Tibial nerve (tissue), 4 donors: ENCODE results near the gene SAA4.

Experiments used
- CTCF ChIP-seq, 5 experiments: fragments of 200-600 bp in 3 of 5; fragments of 450-650 bp in 2 of 5; sonication (generic) in 3 of 5; IDR thresholded peaks; one replicate each; pipeline ENCODE4 v1.5.1; 2016 to 2019; ENCODE audit warnings: antibody characterized with exemption in 5 of 5, mild to moderate bottlenecking in 3 of 5, moderate library complexity in 2 of 5
- EP300 ChIP-seq, 2 donors: sonication (generic); formaldehyde crosslinking; IDR thresholded peaks; one replicate each; pipeline ENCODE4 v1.6.1; 2017; ENCODE audit warnings: antibody characterized with exemption in 2 of 2, mild to moderate bottlenecking in 1 of 2
- POLR2A ChIP-seq, 2 donors: fragments of 450-650 bp; IDR thresholded peaks; one replicate each; pipeline ENCODE4 v1.6.1; 2017; ENCODE audit warnings: antibody characterized with exemption in 2 of 2, mild to moderate bottlenecking in 2 of 2, moderate library complexity in 2 of 2

GRCh38 chr11:18259259-18259658 is 22.7 kb upstream of the SAA4 start:
- no peak for TF ChIP-seq CTCF (IDR thresholded peaks at IDR 0.05)
- no peak for TF ChIP-seq POLR2A (IDR thresholded peaks at IDR 0.05)
- no peak for TF ChIP-seq EP300 (IDR thresholded peaks at IDR 0.05)
